CD14-positive monocyte (primary cell): ENCODE results near the gene N4BP2L2. TPM values are rescaled to one million over a fixed set of nuclear protein-coding genes. Genes with fewer than 3 reads are reported as not detected.

Experiments used
- DNase-seq, 3 donors: peaks; one replicate each; pipeline ENCODE4 v3.0.0-alpha.2; 2011 to 2022
- H2AFZ ChIP-seq: 2 replicates; pipeline ENCODE4 v1.6.0; 2012; ENCODE audit warnings: mild to moderate bottlenecking, low read depth, low read length, inconsistent platforms; ENCODE audit not compliant: insufficient read depth, poor library complexity, severe bottlenecking
- H3K27ac ChIP-seq, 2 donors: 1 replicate in 1 of 2; 2 replicates in 1 of 2; pipeline ENCODE4 v1.5.1; 2012 to 2013; ENCODE audit warnings: low read length in 2 of 2, control low read depth in 1 of 2, inconsistent platforms in 1 of 2, low read depth in 1 of 2, mild to moderate bottlenecking in 1 of 2
- H3K27me3 ChIP-seq, 2 donors: one replicate each; pipeline versions ENCODE4 v1.6.0 to v1.6.1; 2011 to 2013; ENCODE audit warnings: low read length in 2 of 2; ENCODE audit not compliant: control insufficient read depth in 2 of 2, insufficient read depth in 2 of 2
- H3K36me3 ChIP-seq, 2 donors: replicated peaks in 1 of 2; 1 replicate in 1 of 2; 2 replicates in 1 of 2; pipeline versions ENCODE4 v1.5.1 to v1.6.1; 2012 to 2013; ENCODE audit warnings: low read length in 2 of 2, control low read depth in 1 of 2, inconsistent platforms in 1 of 2, mild to moderate bottlenecking in 1 of 2; ENCODE audit not compliant: insufficient read depth in 2 of 2, control insufficient read depth in 1 of 2
- H3K4me1 ChIP-seq, 2 donors: 1 replicate in 1 of 2; 2 replicates in 1 of 2; pipeline versions ENCODE4 v1.5.1 to v1.6.1; 2012 to 2013; ENCODE audit warnings: low read length in 2 of 2, control low read depth in 1 of 2, inconsistent platforms in 1 of 2, mild to moderate bottlenecking in 1 of 2, moderate library complexity in 1 of 2; ENCODE audit not compliant: insufficient read depth in 2 of 2, control insufficient read depth in 1 of 2
- H3K4me2 ChIP-seq: replicated peaks from 2 replicates; pipeline ENCODE3; 2012; ENCODE audit warnings: low read length, moderate library complexity, mild to moderate bottlenecking; ENCODE audit not compliant: poor library complexity, severe bottlenecking; ENCODE audit errors: extremely low read depth
- H3K4me3 ChIP-seq, 3 experiments: fragments of 200-600 bp in 1 of 3; sonication (generic) in 1 of 3; replicated peaks in 1 of 3; 1 replicate in 2 of 3; 2 replicates in 1 of 3; pipeline ENCODE4 v1.5.1; 2011 to 2013; ENCODE audit warnings: low read length in 3 of 3, mild to moderate bottlenecking in 3 of 3, control low read depth in 2 of 3, low read depth in 2 of 3, inconsistent platforms in 1 of 3, moderate library complexity in 1 of 3
- H3K79me2 ChIP-seq: 2 replicates; pipeline ENCODE4 v1.6.0; 2012; ENCODE audit warnings: mild to moderate bottlenecking, control low read depth, inconsistent platforms, low read length, moderate library complexity; ENCODE audit not compliant: insufficient read depth
- H3K9ac ChIP-seq: 2 replicates; pipeline ENCODE4 v1.6.0; 2017; ENCODE audit warnings: low read length, mild to moderate bottlenecking; ENCODE audit not compliant: insufficient read depth, poor library complexity, severe bottlenecking
- H3K9me3 ChIP-seq, 2 donors: replicated peaks in 1 of 2; 1 replicate in 1 of 2; 2 replicates in 1 of 2; pipeline versions ENCODE4 v1.5.1 to v1.6.1; 2012 to 2013; ENCODE audit warnings: low read length in 2 of 2, control low read depth in 1 of 2; ENCODE audit not compliant: control insufficient read depth in 1 of 2, insufficient read depth in 1 of 2
- H4K20me1 ChIP-seq: 2 replicates; pipeline ENCODE4 v1.6.0; 2012; ENCODE audit warnings: mild to moderate bottlenecking, low read length, control low read depth, moderate library complexity; ENCODE audit not compliant: insufficient read depth
- H3K27ac Mint-ChIP-seq, 7 donors: one replicate each; pipeline ENCODE4 v1.8.0; 2020; ENCODE audit warnings: mild to moderate bottlenecking in 7 of 7, mixed read lengths in 7 of 7, moderate library complexity in 6 of 7, inconsistent platforms in 2 of 7
- H3K27me3 Mint-ChIP-seq, 3 donors: one replicate each; pipeline ENCODE4 v1.8.0; 2021 to 2022; ENCODE audit warnings: low read depth in 3 of 3, mild to moderate bottlenecking in 3 of 3, mixed read lengths in 3 of 3, moderate library complexity in 3 of 3, inconsistent platforms in 1 of 3
- H3K36me3 Mint-ChIP-seq, 2 donors: one replicate each; pipeline ENCODE4 v1.8.0; 2020; ENCODE audit warnings: mixed read lengths in 2 of 2, inconsistent platforms in 1 of 2, mild to moderate bottlenecking in 1 of 2
- H3K4me1 Mint-ChIP-seq: one replicate; pipeline ENCODE4 v1.8.0; 2020; ENCODE audit warnings: mild to moderate bottlenecking, mixed read lengths
- H3K4me3 Mint-ChIP-seq, 2 donors: one replicate each; pipeline ENCODE4 v1.8.0; 2020; ENCODE audit warnings: mild to moderate bottlenecking in 2 of 2, mixed read lengths in 2 of 2, moderate library complexity in 1 of 2
- H3K9me3 Mint-ChIP-seq, 7 donors: one replicate each; pipeline ENCODE4 v1.8.0; 2020 to 2022; ENCODE audit warnings: mixed read lengths in 7 of 7, mild to moderate bottlenecking in 6 of 7, moderate library complexity in 6 of 7, inconsistent platforms in 2 of 7
- CTCF ChIP-seq: fragments of 200-600 bp; IDR thresholded peaks from one replicate; pipeline ENCODE4 v1.8.0; 2022; ENCODE audit warnings: antibody characterized with exemption, mild to moderate bottlenecking
- WGBS: methylation state at CpG from one replicate; pipeline ENCODE4 v1.1.5; 2013; ENCODE audit warnings: missing lambda C conversion rate; ENCODE audit not compliant: insufficient coverage; 5-methylcytosine and 5-hydroxymethylcytosine counted together
- intact Hi-C, 2 donors: fragments of 100-400 bp; cut with micrococcal nuclease; formaldehyde crosslinking; loops; one replicate each; pipeline versions ENCODE4 v1.15.0 to v1.15.1; 2023
- polyA plus RNA-seq, 3 donors: library from polyadenylated mRNA; depleted of rRNA in 1 of 3; unstranded in 2 of 3; stranded (reverse) in 1 of 3; fragments of 300-500 nt in 2 of 3; fragments of >200 nt in 1 of 3; fragmentation: Illumina TruSeq in 2 of 3; gene quantifications; 1 replicate in 2 of 3; 2 replicates in 1 of 3; pipeline ENCODE4 v1.2.3, GENCODE V29; 2012 to 2021

Gene N4BP2L2
- polyA plus RNA-seq, 3 donors: 94.2 to 105 (median 96.4) TPM

GRCh38 chr13:32499538-32500210 is 38.9 kb downstream of the N4BP2L2 start:
- H3K4me1 Mint-ChIP-seq: no peaks in the 10 kb centered on the region
- intact Hi-C loops: no loop called here

GRCh38 chr13:32497589-32497988 is 41.0 kb downstream of the N4BP2L2 start:
- Mint-ChIP-seq H3K4me1 (no peaks in the 10 kb centered on the region), H3K27me3 (peaks cover 0 to 3% (median 0%) of the 10 kb centered on the region in 3 donors), H3K4me3 (no peak overlapping the region), H3K27ac (peak overlapping the region in 3 of 7 donors; percentile 4 to 26 (median 25)), H3K36me3 (peaks cover 1 to 11% of the 10 kb centered on the region in 2 donors), H3K9me3 (peaks cover 0 to 2% (median 0%) of the 10 kb centered on the region in 7 donors)
- no peak for DNase-seq
- Histone ChIP-seq H3K27me3 (no peaks in the 10 kb centered on the region), H3K9ac (no peak overlapping the region), H3K36me3 (no peaks in the 10 kb centered on the region), H3K9me3 (no peaks in the 10 kb centered on the region), H4K20me1 (no peaks in the 10 kb centered on the region), H3K4me3 (no peak overlapping the region), H2AFZ (no peak overlapping the region), H3K4me2 (no peak overlapping the region), H3K4me1 (no peaks in the 10 kb centered on the region), H3K27ac (no peak overlapping the region), H3K79me2 (no peaks in the 10 kb centered on the region)
- no peak for TF ChIP-seq CTCF
- WGBS: 0% methylated on average over 1 of the region's 1 CpG
- intact Hi-C loops: no loop called here

More at GRCh38 chr13:32499538-32500210, 38.9 kb downstream of the N4BP2L2 start:
- no peak overlapping the region for H3K9ac ChIP-seq
- Mint-ChIP-seq H3K36me3 (peaks cover 0 to 11% of the 10 kb centered on the region in 2 donors), H3K9me3 (no peaks in the 10 kb centered on the region), H3K27ac (no peak overlapping the region), H3K4me3 (no peak overlapping the region), H3K27me3 (peaks cover 0 to 3% (median 0%) of the 10 kb centered on the region in 3 donors)
- H3K79me2 ChIP-seq: no peaks in the 10 kb centered on the region
- no peaks in the 10 kb centered on the region for H3K4me1 ChIP-seq
- H4K20me1 ChIP-seq: peaks cover 4% of the 10 kb centered on the region
- no peak overlapping the region for H3K4me3 ChIP-seq
- no peaks in the 10 kb centered on the region for H3K36me3 ChIP-seq
- TF ChIP-seq CTCF: no peak
- 100% methylated on average over 1 of the region's 2 CpGs for WGBS
- H2AFZ ChIP-seq: no peak overlapping the region
- H3K9me3 ChIP-seq: no peaks in the 10 kb centered on the region
- H3K27ac ChIP-seq: no peak overlapping the region
- no peak for DNase-seq
- H3K4me2 ChIP-seq: no peak overlapping the region
- H3K27me3 ChIP-seq: no peaks in the 10 kb centered on the region
